ENCODE data around the gene GMPR2.

Gene GMPR2

DNA sequence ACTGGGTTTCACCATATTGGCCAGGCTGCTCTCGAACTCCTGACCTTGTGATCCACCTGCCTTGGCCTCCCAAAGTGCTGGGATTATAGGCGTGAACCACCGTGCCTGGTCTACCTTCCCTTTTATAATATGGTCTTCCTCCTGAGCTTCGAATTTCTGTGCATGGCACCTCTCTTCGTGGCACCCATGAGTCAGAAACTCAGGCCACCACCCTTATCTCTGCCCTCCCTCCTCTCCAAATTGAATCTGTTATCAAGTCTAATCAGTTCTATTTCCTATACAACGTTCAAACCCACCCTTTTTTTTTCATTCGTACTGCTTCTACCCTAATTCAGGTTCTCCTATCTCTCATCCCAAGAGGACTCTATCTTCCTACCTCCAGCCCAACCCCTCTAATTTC lies 14.7 kb downstream of the GMPR2 start:
- DNase-seq (ENCODE audit: extremely low spot score, insufficient read length, low read depth) = no peak
- FAIRE-seq = no peak

DNA sequence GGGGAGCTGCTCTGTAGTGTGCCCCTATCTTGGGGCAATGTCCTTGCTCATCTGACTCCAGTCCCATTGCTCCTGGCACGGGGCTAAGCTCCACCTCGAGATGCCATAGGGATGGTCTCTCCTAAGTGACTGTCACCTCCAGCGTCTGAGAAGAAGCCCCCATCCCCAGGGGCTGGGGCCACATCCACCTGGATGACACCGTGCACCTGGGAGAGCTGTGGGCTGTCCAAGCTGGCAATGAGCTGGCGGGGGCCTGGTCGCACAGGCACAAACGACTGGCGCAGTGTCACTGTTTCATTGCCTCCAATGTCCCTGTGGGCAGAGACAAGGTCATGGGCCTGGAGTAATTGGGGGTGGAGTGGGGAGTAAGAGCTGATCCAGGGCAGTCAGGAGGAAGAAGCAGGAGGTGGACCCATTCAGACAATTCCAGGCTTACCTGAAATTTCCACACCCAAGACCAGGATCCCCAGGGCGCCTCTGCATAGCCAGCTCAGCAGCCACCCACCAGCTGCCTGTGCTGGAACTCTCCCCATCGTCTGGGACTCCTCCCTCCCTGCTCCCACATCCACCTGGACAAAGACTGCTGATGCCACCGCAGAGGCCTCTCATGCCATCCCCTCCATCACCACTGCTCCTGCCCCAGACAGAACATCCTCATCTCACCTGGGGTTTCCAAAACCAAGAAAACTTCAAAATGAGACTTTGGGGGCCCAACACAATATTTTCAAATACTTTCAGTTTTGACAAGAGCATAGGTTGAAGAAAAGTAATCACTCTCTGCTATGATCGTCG lies 16.7 kb downstream of the GMPR2 start:
- no peak for DNase-seq (ENCODE audit: extremely low spot score, insufficient read length, low read depth)
- FAIRE-seq = no peak

DNA sequence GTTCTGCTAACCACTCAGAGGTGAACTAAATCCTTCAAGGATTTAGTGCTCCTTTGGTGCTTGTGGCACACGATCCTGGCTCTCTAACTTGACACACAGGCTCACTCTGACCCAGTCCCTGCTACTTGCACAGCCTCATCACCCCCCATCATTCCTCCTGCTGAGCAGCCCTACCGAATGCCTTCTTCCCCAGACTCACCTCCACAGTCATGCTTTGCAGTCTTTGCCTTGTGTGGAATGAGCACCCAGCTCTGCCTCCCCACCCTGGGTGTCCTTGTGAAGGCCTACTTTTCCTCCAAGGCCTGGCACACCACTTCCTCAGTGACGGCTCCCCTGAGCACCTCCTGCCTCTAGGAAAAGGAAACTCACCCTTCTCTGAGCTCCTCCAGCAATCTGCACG lies 17.6 kb downstream of the GMPR2 start:
- no peak for FAIRE-seq
- no peak for DNase-seq (ENCODE audit: extremely low spot score, insufficient read length, low read depth)

DNA sequence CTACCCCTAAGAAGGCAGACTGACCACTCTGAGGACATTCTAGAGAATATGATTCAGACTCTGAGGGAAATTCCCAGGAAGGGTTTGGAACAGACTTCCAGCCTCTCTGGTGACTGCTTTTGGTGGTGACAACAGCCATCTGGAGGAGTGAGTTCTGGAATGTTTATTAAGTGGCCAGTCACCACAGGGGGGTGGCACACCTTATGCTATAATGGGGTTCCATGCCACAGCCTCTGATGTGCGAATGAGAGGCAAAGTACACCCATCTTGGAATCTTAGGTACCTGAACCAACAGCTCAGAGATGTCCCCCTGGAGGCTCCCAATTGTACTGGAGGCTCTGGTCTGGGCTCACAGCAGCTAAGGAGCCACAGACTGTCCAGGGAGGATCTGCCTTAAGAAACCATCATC lies 19.2 kb downstream of the GMPR2 start:
- FAIRE-seq = no peak
- DNase-seq (ENCODE audit: extremely low spot score, insufficient read length, low read depth) = no peak

DNA sequence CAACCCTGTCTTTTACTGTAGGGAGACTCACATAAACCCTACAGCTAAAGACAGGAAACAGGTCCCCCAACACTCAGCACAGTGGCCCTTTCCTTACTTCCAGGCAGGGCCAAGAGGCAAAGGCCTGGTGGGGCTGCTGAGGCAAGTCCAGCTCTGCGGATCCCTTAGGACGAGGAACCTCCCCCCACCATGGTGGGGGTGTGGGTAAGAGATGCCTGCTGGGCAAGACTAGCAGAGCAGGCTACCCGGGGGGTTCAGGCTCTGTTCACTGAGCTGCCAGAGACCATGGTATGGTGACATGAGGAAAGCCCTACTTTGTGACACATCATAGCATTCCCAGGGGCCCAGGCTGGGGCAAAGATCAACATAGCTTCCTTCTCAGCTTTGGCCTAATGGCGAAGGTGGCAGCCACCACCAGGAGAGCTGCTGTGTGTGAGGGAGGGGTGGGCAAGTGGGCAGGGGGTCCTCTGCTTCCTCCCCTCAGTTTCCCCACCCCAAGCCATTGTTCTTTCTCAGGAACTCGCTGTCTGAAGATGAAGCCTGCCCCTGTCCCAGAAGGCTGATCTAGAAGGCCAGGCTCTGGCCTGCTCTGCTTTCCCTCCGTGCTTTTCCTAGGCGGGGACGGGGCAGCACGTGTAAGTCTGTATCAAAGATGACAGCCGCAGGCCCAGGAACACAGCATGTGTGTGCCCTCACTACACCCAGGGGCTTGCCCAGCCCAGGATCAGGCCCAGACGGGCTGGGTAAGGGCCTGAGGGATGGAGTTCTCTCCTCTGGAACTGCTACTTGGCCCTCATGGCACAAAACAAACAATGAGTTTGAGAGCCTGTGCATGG lies 19.8 kb downstream of the GMPR2 start:
- no peak for FAIRE-seq
- DNase-seq (ENCODE audit: extremely low spot score, insufficient read length, low read depth) = no peak

DNA sequence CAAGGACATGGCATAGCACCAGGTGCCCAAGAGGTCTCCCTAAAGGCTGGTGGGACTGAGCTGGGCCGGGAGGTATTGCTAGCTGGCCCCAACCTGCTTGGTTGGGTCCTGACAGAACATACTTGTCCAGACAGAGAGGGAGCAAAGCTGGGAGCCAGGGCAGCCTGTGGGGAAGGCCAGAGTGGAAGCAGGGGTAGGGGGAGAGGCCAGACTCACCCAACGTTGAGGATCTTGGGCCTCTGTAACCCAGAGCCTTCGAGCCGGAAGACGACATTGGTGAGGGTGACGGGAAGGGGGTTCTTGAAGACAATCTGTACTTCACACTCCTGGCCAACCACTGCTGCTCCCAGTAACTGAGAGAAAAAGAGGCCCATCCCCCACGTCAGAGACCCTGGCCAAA lies 21.2 kb downstream of the GMPR2 start:
- DNase-seq (ENCODE audit: extremely low spot score, insufficient read length, low read depth) = no peak
- FAIRE-seq = no peak

DNA sequence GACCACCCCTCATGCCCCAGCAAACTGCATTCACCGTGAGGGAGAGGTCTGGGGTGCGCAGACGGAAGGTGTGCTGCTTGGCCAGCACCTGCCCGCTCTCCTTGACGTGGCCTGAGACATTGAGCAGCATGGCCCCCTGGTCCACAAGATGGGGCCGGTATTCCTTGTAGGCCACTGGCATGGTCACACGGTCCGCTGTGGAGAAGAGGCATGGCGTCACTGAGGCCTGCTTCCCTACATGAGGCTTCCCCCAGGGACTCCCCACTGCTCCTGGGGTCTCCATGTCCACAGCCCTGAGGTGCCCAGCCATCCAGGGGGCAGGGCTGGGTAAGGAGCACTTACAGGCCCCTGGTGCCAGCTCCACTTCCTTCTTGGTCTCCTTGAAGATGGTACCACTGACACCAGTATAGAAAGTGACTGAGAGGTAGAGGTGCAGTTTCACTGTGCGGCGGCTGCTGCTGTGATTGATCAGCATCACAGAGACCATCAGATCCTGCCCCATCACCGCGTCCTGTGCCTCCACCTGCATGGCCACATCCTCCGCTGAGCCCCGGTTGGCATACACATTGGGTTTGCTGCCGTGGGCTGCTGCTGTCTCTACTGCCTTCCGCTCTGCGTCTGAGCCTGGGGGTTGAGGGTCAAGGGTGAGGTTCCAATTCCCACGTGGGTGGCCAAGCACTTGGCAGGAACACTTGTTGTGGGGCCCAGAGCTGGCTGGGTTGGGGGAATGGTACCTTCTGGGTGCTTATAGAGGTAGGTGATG lies 22.1 kb downstream of the GMPR2 start:
- DNase-seq (ENCODE audit: extremely low spot score, insufficient read length, low read depth) (no peak), FAIRE-seq (no peak)

DNA sequence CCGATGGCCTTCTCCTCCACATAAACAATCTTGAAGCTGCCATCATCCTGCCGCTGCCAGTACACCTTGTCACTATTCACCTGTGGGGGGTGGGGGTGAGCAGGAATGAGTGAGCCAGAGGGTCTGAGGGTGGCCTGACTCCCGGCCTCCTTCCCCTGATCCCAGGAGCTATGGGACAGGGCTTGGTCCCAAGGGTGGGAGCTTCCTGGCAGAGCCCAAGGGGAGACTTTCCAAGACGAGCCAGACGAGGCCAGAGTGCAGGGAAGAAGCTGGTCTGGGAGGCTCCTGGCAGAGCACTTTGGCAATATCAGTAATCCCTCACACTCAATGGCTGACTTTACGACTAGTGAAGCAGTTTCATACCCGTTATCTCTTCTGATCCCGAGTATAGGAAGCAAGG lies 22.7 kb downstream of the GMPR2 start:
- DNase-seq (ENCODE audit: extremely low spot score, insufficient read length, low read depth) (no peak), FAIRE-seq (no peak)

DNA sequence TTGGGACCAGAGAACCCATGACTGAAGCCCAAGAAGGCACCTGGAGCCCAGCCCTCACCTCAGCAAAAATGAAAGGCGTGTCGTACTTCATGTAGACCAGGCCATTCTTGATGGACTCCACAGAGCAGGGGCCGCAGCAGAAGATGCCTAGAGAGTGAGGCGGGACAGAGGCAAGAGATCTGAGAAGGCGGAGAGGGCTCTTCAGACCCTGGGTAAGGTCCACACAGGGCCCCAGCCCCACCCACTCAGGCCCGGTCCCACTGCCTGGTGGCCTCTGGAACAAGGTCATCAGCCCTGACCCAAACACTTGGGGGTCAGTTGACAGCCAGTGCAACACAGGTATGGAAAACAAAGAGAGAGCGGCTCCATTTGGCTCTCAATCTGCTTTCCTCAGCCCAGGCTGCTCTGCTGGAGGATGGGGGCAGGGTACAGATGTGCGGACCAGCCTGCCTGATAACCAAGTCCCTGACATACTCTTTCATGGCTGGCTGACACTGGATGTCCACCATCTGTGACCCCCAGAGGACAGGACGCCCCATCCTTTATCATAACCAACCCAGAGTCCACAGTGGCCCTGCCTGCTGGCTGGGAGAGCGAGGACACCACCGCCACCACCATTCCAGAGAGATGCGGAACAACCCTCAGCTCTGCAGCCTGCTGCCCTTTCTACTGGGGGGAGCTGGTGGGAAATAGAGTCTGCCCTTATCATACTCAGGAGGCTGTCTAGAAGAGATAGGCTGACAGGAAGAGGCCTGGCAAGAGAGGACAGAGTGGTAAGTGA lies 23.4 kb downstream of the GMPR2 start:
- DNase-seq (ENCODE audit: extremely low spot score, insufficient read length, low read depth) (no peak), FAIRE-seq (no peak)

DNA sequence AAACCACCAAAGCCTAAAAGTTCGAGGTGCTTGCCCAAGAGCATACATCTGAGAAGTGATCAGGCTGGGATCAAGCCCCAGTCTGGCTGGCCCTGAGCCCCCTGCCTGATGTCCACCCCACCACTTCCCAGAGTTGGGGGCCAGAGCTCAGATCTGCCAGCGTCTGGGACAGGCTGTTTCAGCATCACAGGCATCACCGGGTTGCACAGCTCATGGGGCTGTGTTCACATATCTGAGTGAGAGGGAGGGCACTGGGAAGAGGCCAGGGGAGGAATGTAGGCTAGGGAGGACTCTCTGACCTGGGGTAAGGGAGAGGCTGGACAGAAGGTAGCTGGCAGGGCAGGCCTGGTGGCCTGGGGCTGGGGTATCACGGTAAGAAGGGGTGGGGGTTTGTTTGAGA lies 24.2 kb downstream of the GMPR2 start:
- DNase-seq (ENCODE audit: extremely low spot score, insufficient read length, low read depth) = no peak
- no peak for FAIRE-seq

DNA sequence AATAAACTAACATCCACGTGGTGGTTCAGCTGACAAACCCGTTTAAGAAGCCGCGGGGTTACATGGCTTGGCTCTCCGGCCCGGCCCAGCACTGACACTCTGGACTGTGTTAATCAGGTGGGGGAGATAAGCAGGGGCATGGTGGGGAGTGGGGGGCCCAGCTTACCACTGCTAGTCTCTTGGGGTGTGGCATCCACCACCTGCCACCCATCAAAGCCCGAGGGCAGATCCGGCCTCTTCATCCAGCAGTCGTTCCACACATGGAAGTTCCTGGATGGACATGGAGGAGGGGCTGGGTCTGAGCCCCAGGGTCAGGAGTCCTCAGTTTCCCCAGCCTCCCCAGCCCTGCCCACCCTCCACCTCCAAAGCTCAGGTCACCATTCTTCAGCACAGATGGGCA lies 25.4 kb downstream of the GMPR2 start:
- FAIRE-seq (no peak), DNase-seq (ENCODE audit: extremely low spot score, insufficient read length, low read depth) (no peak)

DNA sequence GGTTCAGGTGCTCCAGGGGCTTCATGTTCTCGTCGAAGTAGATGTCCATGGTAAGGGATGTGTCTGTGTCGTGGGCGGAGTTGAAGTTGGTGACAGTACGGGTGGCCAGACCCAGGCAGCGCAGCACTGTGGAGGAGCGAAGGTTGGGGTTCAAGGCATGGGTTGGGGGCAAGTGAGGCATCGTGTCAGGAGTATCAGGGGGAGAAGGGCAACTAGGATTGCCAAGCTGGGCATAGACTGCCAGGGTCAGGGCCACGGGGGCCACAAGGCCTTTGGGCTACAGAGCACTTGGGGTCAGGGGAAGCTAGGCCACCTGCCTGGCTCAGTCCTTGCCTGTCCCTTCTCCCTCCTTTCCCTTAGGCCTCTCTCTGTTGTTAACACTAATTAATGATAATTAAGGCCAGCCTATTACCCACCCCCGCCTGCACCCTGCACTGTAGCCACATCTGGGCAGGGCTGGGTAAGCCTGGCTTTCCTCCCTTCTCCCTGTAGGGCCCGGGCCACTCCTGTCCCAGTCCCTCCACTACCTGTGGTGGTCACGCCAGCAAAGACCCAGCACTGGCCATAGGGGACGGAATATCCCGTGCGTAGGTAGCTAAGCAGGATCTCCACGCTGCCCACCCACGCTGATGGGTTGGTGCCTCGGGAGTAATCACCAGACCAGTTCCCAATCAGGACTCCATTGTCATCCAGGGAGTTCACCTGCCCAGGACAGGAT lies 26.0 kb downstream of the GMPR2 start:
- no peak for DNase-seq (ENCODE audit: extremely low spot score, insufficient read length, low read depth)

DNA sequence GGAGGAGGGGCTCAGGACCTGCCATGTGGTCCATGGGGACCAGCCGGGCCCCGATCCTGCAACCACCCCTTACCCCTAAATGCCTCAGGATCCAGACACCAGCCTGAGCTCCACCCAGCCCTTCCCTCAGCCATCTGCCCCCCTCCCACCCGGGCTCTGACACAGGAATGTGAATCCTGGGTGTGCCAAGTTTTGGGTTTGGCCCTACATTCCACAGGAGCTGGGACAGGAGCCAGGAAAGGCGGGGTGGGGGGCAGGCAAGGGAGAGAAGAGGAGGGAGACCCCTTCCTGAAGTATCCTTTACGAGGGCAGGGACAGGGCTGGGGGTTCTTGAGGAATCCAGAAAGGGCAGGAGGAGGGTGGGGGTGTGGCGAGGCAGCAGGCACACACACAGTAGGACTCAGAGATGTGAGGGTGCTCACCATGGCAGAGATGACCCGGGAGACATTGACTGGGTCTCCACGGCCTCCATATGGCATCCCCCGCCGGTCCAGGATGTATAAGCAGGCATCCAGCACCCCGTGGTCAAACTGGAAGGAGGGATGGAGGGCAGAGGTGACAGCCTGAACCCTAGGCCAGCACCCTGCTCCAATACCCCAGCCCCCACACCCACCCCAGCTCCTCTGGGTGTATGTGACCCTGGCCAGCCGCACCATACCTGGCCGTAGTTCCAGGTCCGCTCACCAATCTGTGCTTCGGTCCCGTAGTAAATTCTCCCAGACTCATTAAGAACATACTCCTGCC lies 26.7 kb downstream of the GMPR2 start:
- FAIRE-seq (no peak), DNase-seq (ENCODE audit: extremely low spot score, insufficient read length, low read depth) (no peak)

More for the DNA sequence above, 26.0 kb downstream of the GMPR2 start:
- no peak for FAIRE-seq

DNA sequence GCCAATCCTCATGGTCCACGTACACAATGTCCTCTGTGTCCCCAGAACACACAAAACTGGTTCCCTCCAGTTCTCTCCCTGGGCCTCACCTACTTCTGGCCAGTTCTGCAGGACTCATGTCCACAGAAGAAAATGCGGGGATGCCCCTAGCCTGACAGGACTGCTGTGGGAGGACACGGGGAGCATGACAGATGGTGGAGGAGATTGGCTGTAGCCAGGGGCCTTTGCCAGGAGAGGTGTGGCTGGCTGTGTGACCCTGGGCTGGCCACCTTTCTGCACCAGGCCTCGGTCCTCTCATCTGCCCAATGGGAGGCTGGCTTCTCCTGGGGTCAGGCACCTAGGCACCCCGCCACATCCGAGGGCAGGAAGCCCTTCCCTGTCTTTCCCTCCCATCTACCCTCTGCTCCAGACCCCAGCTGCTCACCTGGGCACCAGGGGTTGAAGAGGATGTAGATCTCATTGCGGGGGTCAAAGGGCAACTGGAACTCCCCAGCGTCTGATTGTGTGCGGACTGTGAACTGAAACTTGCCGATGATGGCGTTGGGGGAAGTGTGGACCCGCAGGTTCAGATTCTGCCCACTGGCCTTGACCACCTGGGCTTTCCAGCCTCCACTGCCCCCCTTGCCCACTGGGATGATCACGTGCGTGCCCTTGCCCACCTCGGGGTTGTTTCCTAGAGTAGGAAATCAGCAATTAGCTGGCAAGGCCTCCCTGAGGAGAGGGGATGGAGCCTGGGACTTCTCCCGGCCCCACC lies 27.5 kb downstream of the GMPR2 start:
- no peak for FAIRE-seq
- DNase-seq (ENCODE audit: extremely low spot score, insufficient read length, low read depth) = no peak

DNA sequence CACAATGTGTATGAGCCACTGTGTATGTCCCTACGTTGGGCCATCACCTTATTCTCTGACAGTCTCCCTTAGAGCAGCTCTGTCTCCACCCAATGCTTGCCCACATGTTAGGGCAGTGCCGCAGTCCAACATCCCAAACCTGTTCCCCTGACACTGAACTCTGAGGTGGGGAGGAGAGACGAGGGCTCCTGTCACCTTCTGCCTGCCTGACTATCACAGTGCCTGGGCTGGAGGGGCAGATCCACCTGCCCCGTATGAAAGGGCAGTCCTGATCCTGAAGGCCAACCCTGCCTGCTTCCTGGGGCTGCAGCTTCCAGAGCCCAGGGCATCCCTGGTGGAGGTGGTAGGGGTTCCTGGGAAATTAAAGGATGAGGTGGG lies 28.0 kb downstream of the GMPR2 start:
- DNase-seq (ENCODE audit: extremely low spot score, insufficient read length, low read depth) = no peak
- no peak for FAIRE-seq

DNA sequence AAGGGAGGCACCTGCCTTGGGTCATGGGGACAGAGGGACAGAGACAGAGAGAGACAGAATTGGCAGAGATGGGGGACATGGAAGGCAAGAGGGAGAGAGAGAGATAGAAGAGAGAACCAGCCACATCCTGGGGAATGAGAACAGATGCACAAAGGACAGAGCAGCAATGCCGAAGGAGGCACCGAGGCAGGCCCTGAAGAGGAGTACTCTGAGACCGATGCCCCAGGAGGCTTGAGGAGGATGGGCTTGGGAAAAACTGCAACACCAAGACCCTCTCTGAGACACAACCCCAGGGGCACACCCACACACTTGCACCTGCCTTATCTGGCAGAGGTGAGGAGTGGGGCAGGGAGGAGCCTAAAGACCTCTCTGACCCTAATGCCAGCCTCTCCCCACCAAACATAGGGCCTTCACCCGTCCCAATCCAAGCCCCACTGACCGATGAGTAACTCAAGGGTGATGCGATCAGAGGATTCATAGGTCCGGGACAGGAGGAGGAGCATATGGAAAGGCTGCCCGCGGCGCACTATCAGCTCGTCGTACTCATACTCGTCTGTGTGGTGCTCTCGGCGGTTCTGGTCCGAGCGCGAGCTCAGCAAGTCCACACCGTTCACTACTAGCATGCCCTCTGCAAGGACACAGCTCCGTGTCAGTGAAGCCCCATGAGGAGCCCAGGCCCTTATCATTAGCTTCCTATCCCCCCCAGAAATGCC lies 28.7 kb downstream of the GMPR2 start:
- no peak for FAIRE-seq
- DNase-seq (ENCODE audit: extremely low spot score, insufficient read length, low read depth) = no peak

DNA sequence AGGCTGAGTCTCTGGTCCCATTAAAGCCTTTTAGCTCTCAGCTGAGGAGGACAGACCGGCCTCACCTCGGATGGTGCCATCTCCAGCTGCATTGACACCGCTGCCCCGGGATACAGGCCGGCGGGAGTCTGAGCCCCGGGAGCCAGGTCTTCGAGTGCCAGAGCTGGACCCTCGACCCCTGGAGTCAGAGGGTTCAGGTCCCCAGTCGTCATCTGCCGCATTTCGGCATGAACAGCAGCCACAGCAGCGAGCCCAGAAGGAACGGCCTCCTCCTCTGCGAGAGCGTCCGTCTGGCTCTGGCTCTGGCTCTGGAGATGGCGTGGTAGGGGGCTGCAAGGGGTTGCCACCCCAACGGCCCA lies 29.2 kb downstream of the GMPR2 start:
- FAIRE-seq (no peak), DNase-seq (ENCODE audit: extremely low spot score, insufficient read length, low read depth) (no peak)
